ENCODE results near the gene RCCD1. TPM values are rescaled to one million over a fixed set of nuclear protein-coding genes. Genes with fewer than 3 reads are reported as not detected.
A peak's percentile ranks its signal among the peaks of the same experiment; 100 is the strongest.

RCCD1 gene
- total and polyA plus RNA-seq, 9 of the 15 experiments (the other 6 are each of a cell fraction or from before 2014, with no cell fraction given), result 11.1 to 51.4 (median 24.7) TPM

DNA sequence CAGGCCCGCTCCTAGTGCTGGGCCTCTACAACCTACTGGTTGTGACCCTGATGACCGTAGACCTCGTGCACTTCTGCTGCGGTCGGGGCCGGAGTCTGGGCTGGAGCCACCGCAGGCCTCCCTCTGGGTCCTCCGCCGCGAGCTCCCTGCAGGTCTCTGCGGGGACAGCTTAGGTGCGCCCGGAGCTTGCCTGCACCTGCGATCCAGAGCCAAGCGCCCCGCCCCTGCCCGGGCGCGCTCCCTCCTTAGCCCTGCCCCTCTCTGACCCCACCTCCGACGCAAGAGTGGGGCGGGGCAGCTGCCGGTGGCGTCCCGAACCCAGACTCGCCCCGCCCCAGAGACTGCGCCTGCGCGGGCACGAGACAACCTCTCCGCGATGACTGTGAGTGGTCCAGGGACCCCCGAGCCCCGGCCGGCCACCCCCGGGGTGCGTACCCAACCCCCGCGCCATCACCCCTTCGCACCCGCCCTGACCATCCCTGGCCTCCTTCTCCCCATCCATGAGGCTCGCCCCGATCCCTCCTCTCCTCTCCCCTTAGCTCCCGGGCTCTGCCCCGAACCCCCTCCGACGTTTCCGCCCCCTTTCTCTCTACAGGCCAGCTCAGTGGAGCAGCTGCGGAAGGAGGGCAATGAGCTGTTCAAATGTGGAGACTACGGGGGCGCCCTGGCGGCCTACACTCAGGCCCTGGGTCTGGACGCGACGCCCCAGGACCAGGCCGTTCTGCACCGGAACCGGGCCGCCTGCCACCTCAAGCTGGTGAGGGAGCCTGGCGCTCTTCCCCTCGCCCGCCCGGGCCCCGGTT lies 19.5 kb upstream of the RCCD1 start, which contains the start of gene UNC45A (continued):
- TF ChIP-seq TRIM25 (IDR thresholded peaks at IDR 0.05; ENCODE audit: borderline replicate concordance) (no peak), CEBPG (CRISPR knock-in tag; IDR thresholded peaks at IDR 0.05) (no peak), CEBPG (tag; conservative IDR thresholded peaks at IDR 0.05 in 1 of 2, IDR thresholded peaks at IDR 0.05 in 1 of 2) (no peak), ZNF384 (IDR thresholded peaks at IDR 0.05; ENCODE audit: low read depth, low read length) (no peak), VEZF1 (CRISPR knock-in tag; IDR thresholded peaks at IDR 0.05) (peak; percentile 71; the same call in 1 of the 2 replicates), ZBTB26 (CRISPR knock-in tag; IDR thresholded peaks at IDR 0.05) (0 out of 2 replicates have a peak, but pooled peaks have one; percentile 25), NFRKB (IDR thresholded peaks at IDR 0.05; ENCODE audit: low read depth) (no peak), JUNB (CRISPR knock-in tag; conservative IDR thresholded peaks at IDR 0.05) (no peak), ETS2 (tag; IDR thresholded peaks at IDR 0.05; ENCODE audit: borderline replicate concordance, poor library complexity, severe bottlenecking) (no peak), HIVEP1 (CRISPR knock-in tag; IDR thresholded peaks at IDR 0.05) (no peak), CXXC5 (CRISPR knock-in tag; IDR thresholded peaks at IDR 0.05) (peak; percentile 44; the same call in 1 of the 2 replicates), MBD1 (CRISPR knock-in tag; IDR thresholded peaks at IDR 0.05) (no peak), CTBP1 (IDR thresholded peaks at IDR 0.05; ENCODE audit: borderline replicate concordance) (no peak; the same call in 1 of the 2 replicates), MXI1 (IDR thresholded peaks at IDR 0.05; ENCODE audit: low read depth, low read length) (no peak), SAP30 (IDR thresholded peaks at IDR 0.05; ENCODE audit: borderline replicate concordance, insufficient read depth, low read depth, low read length, poor library complexity, severe bottlenecking) (peak; percentile 49), ZBTB2 (IDR thresholded peaks at IDR 0.05) (peak; percentile 81; the same call in 1 of the 2 replicates)

All from K562 (cell line).